ENCODE measurements around the gene RNF152.

DNA sequence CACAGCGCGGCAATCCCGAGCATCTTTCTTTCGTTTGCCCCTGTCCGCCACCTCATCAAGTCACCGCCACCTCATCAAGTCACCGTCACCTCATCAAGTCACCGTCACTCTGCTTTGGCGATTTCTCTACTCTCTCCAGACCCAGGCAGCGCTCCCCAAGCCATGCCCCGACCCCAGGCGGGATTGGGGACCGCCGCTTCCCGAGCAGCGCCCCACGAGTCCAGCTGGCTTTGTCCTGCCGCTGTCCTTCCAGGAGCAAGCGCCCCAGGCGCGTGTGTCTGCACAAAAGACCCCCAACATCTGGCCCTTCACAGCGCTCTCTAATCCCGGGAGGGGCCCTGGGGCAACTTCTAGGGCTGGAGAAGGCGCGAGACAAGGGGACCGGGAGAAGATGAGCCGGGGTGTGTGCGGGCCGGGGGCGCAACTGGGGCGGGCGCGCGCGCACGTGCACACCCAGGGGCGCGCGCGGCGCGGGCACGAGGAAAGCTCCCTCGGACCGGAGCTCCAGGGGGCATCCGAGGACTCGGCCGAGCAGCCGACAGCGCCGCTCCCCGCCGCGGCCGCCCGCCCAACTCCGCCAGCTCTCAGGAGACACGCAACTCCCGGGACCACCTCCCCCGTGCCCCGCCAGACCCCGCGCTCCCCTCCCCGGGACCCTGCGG lies 633 bp upstream of the RNF152 start:
- TF ChIP-seq POLR2A (IDR thresholded peaks at IDR 0.05): peak in 1 of 2 donors; percentile 11
- TF ChIP-seq POLR2AphosphoS5 (IDR thresholded peaks at IDR 0.05; ENCODE audit: insufficient read depth in 1 of 2, low read depth in 1 of 2): peak in 1 of 2 donors; percentile 44
